ENCODE results near the gene CLRN3.

- TF ChIP-seq CTCF (conservative IDR thresholded peaks at IDR 0.05), result no peak
- TF ChIP-seq ZFX (IDR thresholded peaks at IDR 0.05), result no peak
These were observed 8.2 kb downstream of the CLRN3 start for GRCh38 chr10:127884501-127884900.
